Measurements from ENCODE around the gene MAL.
A peak's percentile ranks its signal among the peaks of the same experiment; 100 is the strongest.

MAL gene

GRCh38 chr2:95041060-95041823 lies 15.7 kb downstream of the MAL start:
- no peak overlapping the region for H3K14ac ChIP-seq (ENCODE audit: low read length)
- H2BK120ac ChIP-seq (ENCODE audit: insufficient read depth, low read length, poor library complexity) = no peak overlapping the region
- WGBS (ENCODE audit: extremely low coverage, insufficient coverage, insufficient read length) = no CpG with 5 or more reads among the region's 10 CpGs
- H3K27me3 ChIP-seq (ENCODE audit: insufficient read depth, low read length) = no peaks in the 10 kb centered on the region
- H3K79me1 ChIP-seq (ENCODE audit: low read length) = no peaks in the 10 kb centered on the region
- H2BK12ac ChIP-seq (ENCODE audit: low read length) = no peak overlapping the region
- DNase-seq = peak; percentile 63 to 81
- peaks cover 0 to 5% of the 10 kb centered on the region in 2 experiments for H3K4me1 ChIP-seq (ENCODE audit: control insufficient read depth in 1 of 2, insufficient read depth in 2 of 2, low read length in 2 of 2)
- H3K79me2 ChIP-seq (ENCODE audit: control insufficient read depth, insufficient read depth, low read length, poor library complexity) = no peaks in the 10 kb centered on the region
- H2AFZ ChIP-seq (ENCODE audit: insufficient read depth, low read length, poor library complexity) = no peak overlapping the region
- no peak overlapping the region for H3K4me3 ChIP-seq (ENCODE audit: low read depth, low read length)
- H3K36me3 ChIP-seq (ENCODE audit: control insufficient read depth in 1 of 2, insufficient read depth in 2 of 2, low read length in 2 of 2) = no peaks in the 10 kb centered on the region
- H3K4me2 ChIP-seq (ENCODE audit: low read length) = no peak overlapping the region
- H3K4ac ChIP-seq (ENCODE audit: low read depth, low read length) = no peak overlapping the region
- no peak overlapping the region for H3K18ac ChIP-seq (ENCODE audit: low read length)
- H4K91ac ChIP-seq (ENCODE audit: low read depth, low read length) = no peak overlapping the region
- H2AK5ac ChIP-seq (ENCODE audit: low read length) = no peak overlapping the region
- H3K9me3 ChIP-seq (ENCODE audit: insufficient read depth, low read depth, low read length) = peaks cover 10% of the 10 kb centered on the region
- H3K9ac ChIP-seq (ENCODE audit: low read length) = no peak overlapping the region
- no peak overlapping the region for H2BK5ac ChIP-seq (ENCODE audit: low read depth, low read length, poor library complexity)
- H4K12ac ChIP-seq (ENCODE audit: low read depth, low read length) = no peak overlapping the region
- H3K23ac ChIP-seq (ENCODE audit: low read length) = no peak overlapping the region
- no peak overlapping the region for H4K8ac ChIP-seq (ENCODE audit: low read depth, low read length)
- H3K27ac ChIP-seq (ENCODE audit: low read depth, low read length) = no peak overlapping the region

GRCh38 chr2:95041824-95042442 lies 16.4 kb downstream of the MAL start:
- Histone ChIP-seq H2AK5ac (ENCODE audit: low read length) (no peak overlapping the region), H3K18ac (ENCODE audit: low read length) (no peak overlapping the region), H4K8ac (ENCODE audit: low read depth, low read length) (no peak overlapping the region), H2BK5ac (ENCODE audit: low read depth, low read length, poor library complexity) (no peak overlapping the region), H3K23ac (ENCODE audit: low read length) (no peak overlapping the region), H3K9ac (ENCODE audit: low read length) (no peak overlapping the region), H3K4me2 (ENCODE audit: low read length) (no peak overlapping the region), H3K79me2 (ENCODE audit: control insufficient read depth, insufficient read depth, low read length, poor library complexity) (no peaks in the 10 kb centered on the region), H3K27ac (ENCODE audit: low read depth, low read length) (no peak overlapping the region), H2BK12ac (ENCODE audit: low read length) (no peak overlapping the region), H3K4me1 (ENCODE audit: control insufficient read depth in 1 of 2, insufficient read depth in 2 of 2, low read length in 2 of 2) (peaks cover 0 to 5% of the 10 kb centered on the region in 2 experiments), H3K79me1 (ENCODE audit: low read length) (no peaks in the 10 kb centered on the region), H3K27me3 (ENCODE audit: insufficient read depth, low read length) (no peaks in the 10 kb centered on the region), H3K4me3 (ENCODE audit: low read depth, low read length) (no peak overlapping the region), H4K12ac (ENCODE audit: low read depth, low read length) (no peak overlapping the region), H3K36me3 (ENCODE audit: control insufficient read depth in 1 of 2, insufficient read depth in 2 of 2, low read length in 2 of 2) (no peaks in the 10 kb centered on the region), H3K9me3 (ENCODE audit: insufficient read depth, low read depth, low read length) (peaks cover 10% of the 10 kb centered on the region), H2BK120ac (ENCODE audit: insufficient read depth, low read length, poor library complexity) (no peak overlapping the region), H4K91ac (ENCODE audit: low read depth, low read length) (no peak overlapping the region), H3K14ac (ENCODE audit: low read length) (no peak overlapping the region), H2AFZ (ENCODE audit: insufficient read depth, low read length, poor library complexity) (no peak overlapping the region), H3K4ac (ENCODE audit: low read depth, low read length) (no peak overlapping the region)
- no peak for DNase-seq
- no CpG with 5 or more reads among the region's 11 CpGs for WGBS (ENCODE audit: extremely low coverage, insufficient coverage, insufficient read length)

DNA sequence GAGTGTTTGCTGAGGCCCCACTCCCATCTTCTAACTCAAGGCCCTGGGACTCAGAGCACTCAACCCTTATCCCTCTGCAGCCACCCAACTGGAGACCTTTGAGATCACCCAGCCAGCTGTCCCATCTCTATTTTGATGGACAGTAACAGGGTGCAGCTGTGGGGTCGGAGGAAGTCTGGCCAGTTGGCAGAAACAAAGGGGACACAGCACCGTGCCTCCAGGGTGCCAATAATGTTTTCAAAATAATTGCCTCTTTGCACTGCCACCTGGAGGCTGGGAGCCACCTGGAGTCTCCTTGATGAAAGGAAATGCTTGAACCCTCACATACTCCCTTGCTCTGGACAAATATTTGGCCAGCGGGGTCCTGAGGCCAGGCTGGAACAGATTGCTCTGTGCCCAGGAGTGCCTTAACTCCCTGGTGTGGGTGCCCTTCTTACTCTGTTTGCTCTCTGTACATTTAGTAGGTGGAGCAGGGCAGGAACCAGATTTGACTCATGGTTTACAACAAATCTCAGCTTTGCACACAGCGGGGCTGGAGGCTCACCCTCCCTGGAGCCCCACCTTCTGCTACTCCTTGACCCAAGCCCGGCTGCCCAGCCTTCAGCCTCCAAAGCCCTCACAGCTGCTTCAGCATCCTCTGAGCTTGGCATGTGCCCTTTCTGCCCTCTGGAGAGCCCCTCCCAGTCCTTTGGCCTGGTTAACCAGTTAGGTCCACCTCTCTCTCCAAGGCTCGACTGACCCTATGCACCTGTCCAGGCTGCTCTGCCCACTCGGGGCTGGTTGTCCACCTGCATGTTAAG lies 17.2 kb downstream of the MAL start:
- H3K27ac ChIP-seq (ENCODE audit: low read depth, low read length) = no peak overlapping the region
- H2BK5ac ChIP-seq (ENCODE audit: low read depth, low read length, poor library complexity) = no peak overlapping the region
- no peaks in the 10 kb centered on the region for H3K79me1 ChIP-seq (ENCODE audit: low read length)
- H3K4me3 ChIP-seq (ENCODE audit: low read depth, low read length) = no peak overlapping the region
- no peak overlapping the region for H2BK12ac ChIP-seq (ENCODE audit: low read length)
- no peaks in the 10 kb centered on the region for H3K79me2 ChIP-seq (ENCODE audit: control insufficient read depth, insufficient read depth, low read length, poor library complexity)
- H3K18ac ChIP-seq (ENCODE audit: low read length) = no peak overlapping the region
- no peak overlapping the region for H4K8ac ChIP-seq (ENCODE audit: low read depth, low read length)
- no peak overlapping the region for H2AFZ ChIP-seq (ENCODE audit: insufficient read depth, low read length, poor library complexity)
- no peak overlapping the region for H4K91ac ChIP-seq (ENCODE audit: low read depth, low read length)
- H2AK5ac ChIP-seq (ENCODE audit: low read length) = no peak overlapping the region
- no peak overlapping the region for H3K9ac ChIP-seq (ENCODE audit: low read length)
- H3K27me3 ChIP-seq (ENCODE audit: insufficient read depth, low read length) = no peaks in the 10 kb centered on the region
- H3K9me3 ChIP-seq (ENCODE audit: insufficient read depth, low read depth, low read length) = peaks cover 7% of the 10 kb centered on the region
- no peak overlapping the region for H3K4ac ChIP-seq (ENCODE audit: low read depth, low read length)
- peaks cover 0 to 5% of the 10 kb centered on the region in 2 experiments for H3K4me1 ChIP-seq (ENCODE audit: control insufficient read depth in 1 of 2, insufficient read depth in 2 of 2, low read length in 2 of 2)
- H3K23ac ChIP-seq (ENCODE audit: low read length) = no peak overlapping the region
- H3K4me2 ChIP-seq (ENCODE audit: low read length) = no peak overlapping the region
- H4K12ac ChIP-seq (ENCODE audit: low read depth, low read length) = no peak overlapping the region
- DNase-seq = no peak
- no peaks in the 10 kb centered on the region for H3K36me3 ChIP-seq (ENCODE audit: control insufficient read depth in 1 of 2, insufficient read depth in 2 of 2, low read length in 2 of 2)
- no peak overlapping the region for H3K14ac ChIP-seq (ENCODE audit: low read length)
- H2BK120ac ChIP-seq (ENCODE audit: insufficient read depth, low read length, poor library complexity) = no peak overlapping the region
- WGBS (ENCODE audit: extremely low coverage, insufficient coverage, insufficient read length) = no CpG with 5 or more reads among the region's 7 CpGs

DNA sequence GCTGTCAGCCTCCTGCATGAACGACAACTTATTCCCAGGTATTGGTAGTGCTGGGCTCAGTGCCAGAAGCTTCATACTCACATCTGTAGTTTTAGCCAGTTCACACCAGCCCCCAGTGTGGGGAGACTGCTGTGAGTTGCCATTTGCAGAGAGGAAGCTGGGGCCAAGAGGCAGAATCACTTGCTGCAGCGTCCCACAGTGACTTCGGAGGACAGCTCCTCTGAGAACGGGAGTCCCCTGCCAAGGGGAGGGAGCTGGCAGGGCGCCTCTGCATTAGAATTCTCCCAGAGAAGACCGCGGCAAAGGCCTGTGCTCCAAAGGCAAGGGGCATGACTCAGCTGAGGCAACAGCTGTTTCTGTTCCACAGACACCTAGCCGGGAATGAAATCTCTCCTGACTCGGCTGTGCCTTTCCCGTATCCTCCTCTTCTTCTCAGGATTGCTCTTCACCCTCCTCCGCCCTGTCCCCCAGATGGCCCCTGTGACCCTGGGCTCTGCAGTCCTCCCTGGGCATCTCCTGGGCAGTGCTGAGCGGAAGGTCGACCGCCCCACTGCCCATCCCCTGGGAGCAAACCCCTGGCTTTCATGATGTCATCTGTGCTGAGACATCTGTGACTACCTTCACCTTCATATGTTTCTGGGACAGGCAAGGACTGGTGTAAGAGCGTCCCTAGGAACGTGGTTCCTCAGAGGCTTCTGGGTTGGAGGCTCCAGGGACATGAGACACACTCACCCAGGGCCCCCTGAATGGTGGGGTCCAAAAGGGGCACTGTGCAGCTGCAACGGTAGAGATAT lies 18.0 kb downstream of the MAL start:
- H2BK5ac ChIP-seq (ENCODE audit: low read depth, low read length, poor library complexity) = no peak overlapping the region
- no peaks in the 10 kb centered on the region for H3K79me1 ChIP-seq (ENCODE audit: low read length)
- no peak overlapping the region for H2AK5ac ChIP-seq (ENCODE audit: low read length)
- H2BK120ac ChIP-seq (ENCODE audit: insufficient read depth, low read length, poor library complexity) = no peak overlapping the region
- no peaks in the 10 kb centered on the region for H3K79me2 ChIP-seq (ENCODE audit: control insufficient read depth, insufficient read depth, low read length, poor library complexity)
- peak in 1 of 2 donors; percentile 18 for DNase-seq
- no peak overlapping the region for H3K18ac ChIP-seq (ENCODE audit: low read length)
- H2AFZ ChIP-seq (ENCODE audit: insufficient read depth, low read length, poor library complexity) = no peak overlapping the region
- no peak overlapping the region for H2BK12ac ChIP-seq (ENCODE audit: low read length)
- peaks cover 0 to 5% of the 10 kb centered on the region in 2 experiments for H3K4me1 ChIP-seq (ENCODE audit: control insufficient read depth in 1 of 2, insufficient read depth in 2 of 2, low read length in 2 of 2)
- no peak overlapping the region for H4K91ac ChIP-seq (ENCODE audit: low read depth, low read length)
- H3K9me3 ChIP-seq (ENCODE audit: insufficient read depth, low read depth, low read length) = peaks cover 7% of the 10 kb centered on the region
- no CpG with 5 or more reads among the region's 17 CpGs for WGBS (ENCODE audit: extremely low coverage, insufficient coverage, insufficient read length)
- no peak overlapping the region for H3K9ac ChIP-seq (ENCODE audit: low read length)
- no peak overlapping the region for H3K23ac ChIP-seq (ENCODE audit: low read length)
- H3K4me2 ChIP-seq (ENCODE audit: low read length) = no peak overlapping the region
- no peak overlapping the region for H4K12ac ChIP-seq (ENCODE audit: low read depth, low read length)
- H3K27me3 ChIP-seq (ENCODE audit: insufficient read depth, low read length) = no peaks in the 10 kb centered on the region
- H3K4ac ChIP-seq (ENCODE audit: low read depth, low read length) = no peak overlapping the region
- H3K27ac ChIP-seq (ENCODE audit: low read depth, low read length) = no peak overlapping the region
- H3K4me3 ChIP-seq (ENCODE audit: low read depth, low read length) = no peak overlapping the region
- no peaks in the 10 kb centered on the region for H3K36me3 ChIP-seq (ENCODE audit: control insufficient read depth in 1 of 2, insufficient read depth in 2 of 2, low read length in 2 of 2)
- H3K14ac ChIP-seq (ENCODE audit: low read length) = no peak overlapping the region
- no peak overlapping the region for H4K8ac ChIP-seq (ENCODE audit: low read depth, low read length)
